GM23338 (cell line): ENCODE measurements around the gene COMP. TPM values are rescaled to one million over a fixed set of nuclear protein-coding genes. Genes with fewer than 3 reads are reported as not detected.

ENCODE experiments used
- ATAC-seq: fragments of 200-7000 bp; cut with Tn5 transposase; 3 replicates; pipeline ENCODE4 v1.9.1; 2020
- DNase-seq: peaks from one replicate; pipeline ENCODE4 v3.0.0-alpha.2; 2015; ENCODE audit warnings: low spot score
- H2AFZ ChIP-seq: fragments of 200-600 bp; sonication (generic); 2 replicates; pipeline ENCODE4 v1.8.0; 2016; ENCODE audit warnings: antibody characterized with exemption, mild to moderate bottlenecking, moderate library complexity
- H3F3A ChIP-seq: fragments of 200-600 bp; sonication (generic); replicated peaks from 2 replicates; pipeline ENCODE4 v1.8.0; 2017; ENCODE audit warnings: antibody characterized with exemption, mixed run types, low read depth
- H3K27ac ChIP-seq: fragments of 200-600 bp; sonication (generic); 2 replicates; pipeline ENCODE4 v1.6.1; 2016; ENCODE audit warnings: low read depth
- H3K27me3 ChIP-seq: fragments of 200-600 bp; sonication (generic); 2 replicates; pipeline ENCODE4 v1.8.0; 2016; ENCODE audit warnings: mild to moderate bottlenecking, mixed run types, moderate library complexity; ENCODE audit not compliant: insufficient read depth
- H3K36me3 ChIP-seq: fragments of 200-600 bp; sonication (generic); 2 replicates; pipeline ENCODE4 v1.8.0; 2016; ENCODE audit warnings: mild to moderate bottlenecking; ENCODE audit not compliant: insufficient read depth
- H3K4me1 ChIP-seq: fragments of 200-600 bp; sonication (generic); 2 replicates; pipeline ENCODE4 v1.8.0; 2016; ENCODE audit warnings: mild to moderate bottlenecking, moderate library complexity; ENCODE audit not compliant: insufficient read depth
- H3K4me2 ChIP-seq: fragments of 200-600 bp; sonication (generic); 2 replicates; pipeline ENCODE4 v1.7.1; 2017; ENCODE audit warnings: mixed run types
- H3K4me3 ChIP-seq: fragments of 200-600 bp; sonication (generic); 2 replicates; pipeline ENCODE4 v1.6.1; 2016; ENCODE audit warnings: mixed run types
- H3K79me2 ChIP-seq: fragments of 200-600 bp; sonication (generic); replicated peaks from 2 replicates; pipeline ENCODE4 v1.8.0; 2017; ENCODE audit warnings: mild to moderate bottlenecking; ENCODE audit not compliant: insufficient read depth
- H3K9me2 ChIP-seq: fragments of 200-600 bp; sonication (generic); 2 replicates; pipeline ENCODE4 v1.8.0; 2017; ENCODE audit not compliant: insufficient read depth
- H4K20me1 ChIP-seq: fragments of 200-600 bp; sonication (generic); replicated peaks from 2 replicates; pipeline ENCODE4 v1.8.0; 2017; ENCODE audit warnings: mild to moderate bottlenecking; ENCODE audit not compliant: insufficient read depth
- H3K27ac Mint-ChIP-seq: 2 replicates; pipeline ENCODE4 v1.8.0; 2020; ENCODE audit warnings: inconsistent platforms, mild to moderate bottlenecking, moderate library complexity, mixed read lengths
- H3K27me3 Mint-ChIP-seq: 3 replicates; pipeline ENCODE4 v1.8.0; 2022; ENCODE audit warnings: low read depth, mild to moderate bottlenecking, moderate library complexity, mixed read lengths, inconsistent platforms; ENCODE audit not compliant: insufficient read depth, poor library complexity
- H3K36me3 Mint-ChIP-seq: 3 replicates; pipeline ENCODE4 v1.8.0; 2021; ENCODE audit warnings: low read depth, mild to moderate bottlenecking, inconsistent platforms, moderate library complexity, mixed read lengths
- H3K4me1 Mint-ChIP-seq: 3 replicates; pipeline ENCODE4 v1.8.0; 2020; ENCODE audit warnings: mild to moderate bottlenecking, inconsistent platforms, mixed read lengths
- H3K4me3 Mint-ChIP-seq: 3 replicates; pipeline ENCODE4 v1.8.0; 2021; ENCODE audit warnings: moderate library complexity, mild to moderate bottlenecking, inconsistent platforms, mixed read lengths
- H3K9me3 Mint-ChIP-seq: 3 replicates; pipeline ENCODE4 v1.8.0; 2020; ENCODE audit warnings: moderate library complexity, mild to moderate bottlenecking, inconsistent platforms, mixed read lengths
- CTCF ChIP-seq, 2 experiments: fragments of 200-600 bp in 1 of 2; sonication (generic) in 1 of 2; conservative IDR thresholded peaks; 2 replicates each; pipeline versions ENCODE4 v1.5.1 to v1.6.1; 2016 to 2017; ENCODE audit warnings: antibody characterized with exemption in 2 of 2, low read depth in 2 of 2, mild to moderate bottlenecking in 2 of 2, moderate library complexity in 1 of 2
- ETS1 ChIP-seq: IDR thresholded peaks from 2 replicates; pipeline ENCODE4 v1.6.1; 2016; ENCODE audit warnings: antibody characterized with exemption
- JUNB ChIP-seq: IDR thresholded peaks from one replicate; pipeline ENCODE4 v1.6.1; 2016; ENCODE audit warnings: antibody characterized with exemption; ENCODE audit not compliant: unreplicated experiment
- ZNF462 ChIP-seq: fragments of 250-450 bp; sonication (Bioruptor Pico); IDR thresholded peaks from 2 replicates; pipeline ENCODE4 v1.5.0; 2020; ENCODE audit warnings: mild to moderate bottlenecking, moderate library complexity
- polyA plus RNA-seq: library from polyadenylated mRNA; unstranded; fragments of >200 nt; fragmentation: Nextera tagmentation; extraction: Ambion mirVana; gene quantifications from 2 replicates; pipeline ENCODE4 v1.2.1, GENCODE V29; 2016
- total RNA-seq: library from RNA; depleted of rRNA; stranded (reverse); fragments of >200 nt; shearing (Covaris generic); gene quantifications from 2 replicates; pipeline ENCODE4 v1.2.3, GENCODE V29; 2014

The COMP gene
- total and polyA plus RNA-seq, 2 experiments from 2014 or later: 0.58 to 0.63 TPM

GRCh38 chr19:18781047-18781600 is 10.0 kb downstream of the COMP start (continued):
- TF ChIP-seq ETS1 (no peak), JUNB (no peak), ZNF462 (no peak)

- H3K4me2 ChIP-seq: no peak overlapping the region
- peak; percentile 51 to 76 for TF ChIP-seq CTCF (conservative IDR thresholded peaks at IDR 0.05; ENCODE audit: low read depth in 2 of 2)
- TF ChIP-seq ETS1: no peak
- Mint-ChIP-seq H3K36me3 (no peaks in the 10 kb centered on the region), H3K27ac (no peak overlapping the region), H3K4me1 (no peaks in the 10 kb centered on the region), H3K27me3 (peaks cover 73% of the 10 kb centered on the region), H3K9me3 (no peaks in the 10 kb centered on the region), H3K4me3 (no peak overlapping the region)
- H2AFZ ChIP-seq: no peak overlapping the region
- H3K27me3 ChIP-seq: peaks cover 89% of the 10 kb centered on the region
- H3K79me2 ChIP-seq: no peaks in the 10 kb centered on the region
- no peaks in the 10 kb centered on the region for H3F3A ChIP-seq
- DNase-seq (peak; percentile 59), ATAC-seq (peak; percentile 14)
- no peak overlapping the region for H3K27ac ChIP-seq
- H4K20me1 ChIP-seq: peaks cover 9% of the 10 kb centered on the region; the same call in 1 of the 2 replicates
- no peaks in the 10 kb centered on the region for H3K9me2 ChIP-seq
- peaks cover 4% of the 10 kb centered on the region; the same call in 1 of the 2 replicates for H3K4me1 ChIP-seq
- no peak overlapping the region for H3K4me3 ChIP-seq
- H3K36me3 ChIP-seq: no peaks in the 10 kb centered on the region
These were observed 10.5 kb downstream of the COMP start for GRCh38 chr19:18780631-18781030.
